GM23338 (cell line): ENCODE measurements around the gene GAPDH.

Source experiments
- CREB1 ChIP-seq: fragments of 250-450 bp; sonication (Bioruptor Pico); IDR thresholded peaks from 2 replicates; pipeline ENCODE4 v1.5.0; 2020; ENCODE audit warnings: low read depth, mild to moderate bottlenecking, moderate library complexity
- CTCF ChIP-seq, 2 experiments: fragments of 200-600 bp in 1 of 2; sonication (generic) in 1 of 2; conservative IDR thresholded peaks; 2 replicates each; pipeline versions ENCODE4 v1.5.1 to v1.6.1; 2016 to 2017; ENCODE audit warnings: antibody characterized with exemption in 2 of 2, low read depth in 2 of 2, mild to moderate bottlenecking in 2 of 2, moderate library complexity in 1 of 2
- ETS1 ChIP-seq: IDR thresholded peaks from 2 replicates; pipeline ENCODE4 v1.6.1; 2016; ENCODE audit warnings: antibody characterized with exemption
- EZH2 ChIP-seq: fragments of 200-600 bp; sonication (generic); IDR thresholded peaks from one replicate; pipeline ENCODE4 v1.8.0; 2017; ENCODE audit warnings: antibody characterized with exemption, mild to moderate bottlenecking, low read depth; ENCODE audit not compliant: unreplicated experiment
- EZH2phosphoT487 ChIP-seq: fragments of 200-600 bp; sonication (generic); IDR thresholded peaks from one replicate; pipeline ENCODE4 v1.8.1; 2018; ENCODE audit warnings: antibody characterized with exemption; ENCODE audit not compliant: unreplicated experiment
- JUNB ChIP-seq: IDR thresholded peaks from one replicate; pipeline ENCODE4 v1.6.1; 2016; ENCODE audit warnings: antibody characterized with exemption; ENCODE audit not compliant: unreplicated experiment
- NANOG ChIP-seq: IDR thresholded peaks from 2 replicates; pipeline ENCODE4 v1.6.1; 2016; ENCODE audit warnings: antibody characterized with exemption, borderline replicate concordance
- POLR2AphosphoS5 ChIP-seq: IDR thresholded peaks from 2 replicates; pipeline ENCODE4 v1.6.1; 2016; ENCODE audit warnings: antibody characterized with exemption, low read depth
- REST ChIP-seq: IDR thresholded peaks from one replicate; pipeline ENCODE4 v1.6.1; 2018; ENCODE audit warnings: antibody characterized with exemption; ENCODE audit not compliant: unreplicated experiment
- STAT1 ChIP-seq: IDR thresholded peaks from one replicate; pipeline ENCODE4 v1.6.1; 2016; ENCODE audit warnings: antibody characterized with exemption; ENCODE audit not compliant: unreplicated experiment
- ZNF114 ChIP-seq: fragments of 250-450 bp; sonication (Bioruptor Pico); IDR thresholded peaks from 2 replicates; pipeline ENCODE4 v1.5.0; 2020; ENCODE audit warnings: mild to moderate bottlenecking, moderate library complexity
- ZNF331 ChIP-seq: fragments of 250-450 bp; sonication (Bioruptor Pico); IDR thresholded peaks from 2 replicates; pipeline ENCODE4 v1.5.0; 2020; ENCODE audit warnings: low read depth, mild to moderate bottlenecking, moderate library complexity
- ZNF462 ChIP-seq: fragments of 250-450 bp; sonication (Bioruptor Pico); IDR thresholded peaks from 2 replicates; pipeline ENCODE4 v1.5.0; 2020; ENCODE audit warnings: mild to moderate bottlenecking, moderate library complexity

GRCh38 chr12:6534695-6534944, 303 bp downstream of the GAPDH start:
- TF ChIP-seq CREB1 (CRISPR knock-in tag) (no peak), CTCF (conservative IDR thresholded peaks at IDR 0.05; ENCODE audit: low read depth in 2 of 2) (no peak), JUNB (no peak), EZH2phosphoT487 (no peak), ETS1 (no peak), EZH2 (no peak), POLR2AphosphoS5 (no peak), REST (no peak), ZNF462 (CRISPR knock-in tag) (no peak), NANOG (no peak), ZNF114 (CRISPR knock-in tag) (no peak), STAT1 (no peak), ZNF331 (CRISPR knock-in tag) (no peak)
